ENCODE measurements around the gene FLNB.

Gene FLNB

GRCh38 chr3:58099865-58100264 is 91.6 kb downstream of the FLNB start:
- H3K27me3 Mint-ChIP-seq, result no peaks in the 10 kb centered on the region
- peaks cover 72% of the 10 kb centered on the region for H3K36me3 Mint-ChIP-seq (ENCODE audit: low read depth)
- H3K4me1 Mint-ChIP-seq (ENCODE audit: low read depth), result peaks cover 22% of the 10 kb centered on the region
- no peaks in the 10 kb centered on the region for H3K9me3 Mint-ChIP-seq
- no peak for DNase-seq
- peak overlapping the region; percentile 7 for H3K27ac Mint-ChIP-seq
- no peak overlapping the region for H3K4me3 Mint-ChIP-seq

- Mint-ChIP-seq H3K36me3 (ENCODE audit: low read depth) (peaks cover 76% of the 10 kb centered on the region), H3K27me3 (no peaks in the 10 kb centered on the region), H3K27ac (no peak overlapping the region), H3K9me3 (no peaks in the 10 kb centered on the region), H3K4me1 (ENCODE audit: low read depth) (peaks cover 22% of the 10 kb centered on the region), H3K4me3 (no peak overlapping the region)
- no peak for DNase-seq
Measured at GRCh38 chr3:58101499-58102389, 93.5 kb downstream of the FLNB start.

GRCh38 chr3:58102390-58102750 is 94.1 kb downstream of the FLNB start:
- Mint-ChIP-seq H3K27ac (no peak overlapping the region), H3K4me3 (no peak overlapping the region), H3K36me3 (ENCODE audit: low read depth) (peaks cover 76% of the 10 kb centered on the region), H3K4me1 (ENCODE audit: low read depth) (peaks cover 22% of the 10 kb centered on the region), H3K9me3 (no peaks in the 10 kb centered on the region), H3K27me3 (no peaks in the 10 kb centered on the region)
- no peak for DNase-seq

GRCh38 chr3:58102976-58103451 is 94.8 kb downstream of the FLNB start:
- Mint-ChIP-seq H3K27ac (no peak overlapping the region), H3K4me3 (no peak overlapping the region), H3K9me3 (no peaks in the 10 kb centered on the region), H3K4me1 (ENCODE audit: low read depth) (peaks cover 22% of the 10 kb centered on the region), H3K27me3 (no peaks in the 10 kb centered on the region), H3K36me3 (ENCODE audit: low read depth) (peaks cover 79% of the 10 kb centered on the region)
- no peak for DNase-seq

- DNase-seq, result no peak
- Mint-ChIP-seq H3K4me3 (no peak overlapping the region), H3K27ac (no peak overlapping the region), H3K36me3 (ENCODE audit: low read depth) (peaks cover 80% of the 10 kb centered on the region), H3K27me3 (no peaks in the 10 kb centered on the region), H3K4me1 (ENCODE audit: low read depth) (peaks cover 22% of the 10 kb centered on the region), H3K9me3 (no peaks in the 10 kb centered on the region)
Measured at GRCh38 chr3:58104151-58104550, 95.9 kb downstream of the FLNB start.

- H3K36me3 Mint-ChIP-seq (ENCODE audit: low read depth), result peaks cover 81% of the 10 kb centered on the region
- no peaks in the 10 kb centered on the region for H3K9me3 Mint-ChIP-seq
- peaks cover 20% of the 10 kb centered on the region for H3K4me1 Mint-ChIP-seq (ENCODE audit: low read depth)
- no peak for DNase-seq
- no peak overlapping the region for H3K4me3 Mint-ChIP-seq
- H3K27me3 Mint-ChIP-seq, result no peaks in the 10 kb centered on the region
- H3K27ac Mint-ChIP-seq, result no peak overlapping the region
Measured at GRCh38 chr3:58104712-58105111, 96.5 kb downstream of the FLNB start.

GRCh38 chr3:58105196-58105595 is 97.0 kb downstream of the FLNB start:
- Mint-ChIP-seq H3K27ac (no peak overlapping the region), H3K27me3 (no peaks in the 10 kb centered on the region), H3K36me3 (ENCODE audit: low read depth) (peaks cover 82% of the 10 kb centered on the region)

GRCh38 chr3:58106061-58106460 is 97.8 kb downstream of the FLNB start:
- Mint-ChIP-seq H3K36me3 (ENCODE audit: low read depth) (peaks cover 84% of the 10 kb centered on the region), H3K27ac (no peak overlapping the region), H3K4me1 (ENCODE audit: low read depth) (peaks cover 14% of the 10 kb centered on the region), H3K4me3 (no peak overlapping the region), H3K9me3 (no peaks in the 10 kb centered on the region), H3K27me3 (no peaks in the 10 kb centered on the region)
- no peak for DNase-seq

More at GRCh38 chr3:58105196-58105595, 97.0 kb downstream of the FLNB start:
- DNase-seq, result no peak
- Mint-ChIP-seq H3K4me3 (no peak overlapping the region), H3K9me3 (no peaks in the 10 kb centered on the region), H3K4me1 (ENCODE audit: low read depth) (peaks cover 16% of the 10 kb centered on the region)

- H3K9me3 Mint-ChIP-seq, result no peaks in the 10 kb centered on the region
- DNase-seq, result no peak
- H3K4me1 Mint-ChIP-seq (ENCODE audit: low read depth), result peaks cover 17% of the 10 kb centered on the region
- no peak overlapping the region for H3K4me3 Mint-ChIP-seq
- H3K27ac Mint-ChIP-seq, result no peak overlapping the region
- peaks cover 84% of the 10 kb centered on the region for H3K36me3 Mint-ChIP-seq (ENCODE audit: low read depth)
- no peaks in the 10 kb centered on the region for H3K27me3 Mint-ChIP-seq
Measured at GRCh38 chr3:58106640-58107039, 98.4 kb downstream of the FLNB start.

- H3K27ac Mint-ChIP-seq, result peak overlapping the region; percentile 35
- H3K36me3 Mint-ChIP-seq (ENCODE audit: low read depth), result peaks cover 84% of the 10 kb centered on the region
- H3K4me3 Mint-ChIP-seq, result no peak overlapping the region
- no peaks in the 10 kb centered on the region for H3K27me3 Mint-ChIP-seq
- no peaks in the 10 kb centered on the region for H3K9me3 Mint-ChIP-seq
- peaks cover 12% of the 10 kb centered on the region for H3K4me1 Mint-ChIP-seq (ENCODE audit: low read depth)
- no peak for DNase-seq
Measured at GRCh38 chr3:58107597-58107996, 99.4 kb downstream of the FLNB start.

- H3K4me1 Mint-ChIP-seq (ENCODE audit: low read depth), result peaks cover 4% of the 10 kb centered on the region
- no peak for DNase-seq
- H3K36me3 Mint-ChIP-seq (ENCODE audit: low read depth), result peaks cover 80% of the 10 kb centered on the region
Measured at GRCh38 chr3:58109752-58110151, 101.5 kb downstream of the FLNB start.

GRCh38 chr3:58111513-58112184 is 103.4 kb downstream of the FLNB start:
- H3K4me1 Mint-ChIP-seq (ENCODE audit: low read depth), result peaks cover 23% of the 10 kb centered on the region
- peaks cover 68% of the 10 kb centered on the region for H3K36me3 Mint-ChIP-seq (ENCODE audit: low read depth)
- no peak overlapping the region for H3K4me3 Mint-ChIP-seq
- DNase-seq, result no peak
- no peaks in the 10 kb centered on the region for H3K27me3 Mint-ChIP-seq
- no peaks in the 10 kb centered on the region for H3K9me3 Mint-ChIP-seq
- H3K27ac Mint-ChIP-seq, result peak overlapping the region; percentile 23

More at GRCh38 chr3:58109752-58110151, 101.5 kb downstream of the FLNB start:
- no peaks in the 10 kb centered on the region for H3K27me3 Mint-ChIP-seq
- no peak overlapping the region for H3K4me3 Mint-ChIP-seq
- H3K27ac Mint-ChIP-seq, result no peak overlapping the region
- no peaks in the 10 kb centered on the region for H3K9me3 Mint-ChIP-seq

- Mint-ChIP-seq H3K9me3 (no peaks in the 10 kb centered on the region), H3K27me3 (no peaks in the 10 kb centered on the region), H3K27ac (no peak overlapping the region), H3K4me1 (ENCODE audit: low read depth) (peaks cover 28% of the 10 kb centered on the region), H3K36me3 (ENCODE audit: low read depth) (peaks cover 65% of the 10 kb centered on the region), H3K4me3 (no peak overlapping the region)
- DNase-seq, result no peak
Measured at GRCh38 chr3:58112185-58112535, 103.9 kb downstream of the FLNB start.

GRCh38 chr3:58115175-58115574 is 107.0 kb downstream of the FLNB start:
- peak overlapping the region; percentile 74 for H3K27ac Mint-ChIP-seq
- no peak for DNase-seq
- no peak overlapping the region for H3K4me3 Mint-ChIP-seq
- H3K9me3 Mint-ChIP-seq, result no peaks in the 10 kb centered on the region
- H3K36me3 Mint-ChIP-seq (ENCODE audit: low read depth), result peaks cover 52% of the 10 kb centered on the region
- peaks cover 29% of the 10 kb centered on the region for H3K4me1 Mint-ChIP-seq (ENCODE audit: low read depth)
- H3K27me3 Mint-ChIP-seq, result no peaks in the 10 kb centered on the region
